Muscle layer of duodenum (tissue), 2 donors: ENCODE data around the gene CLDN20.
A peak's percentile ranks its signal among the peaks of the same experiment; 100 is the strongest.

ENCODE experiments used
- H3K27ac ChIP-seq: one replicate; pipeline ENCODE4 v1.7.0; 2013; ENCODE audit warnings: mild to moderate bottlenecking, low read length
- H3K27me3 ChIP-seq: one replicate; pipeline ENCODE4 v1.7.0; 2013; ENCODE audit warnings: low read depth, mild to moderate bottlenecking, control low read depth, low read length
- H3K36me3 ChIP-seq, 2 donors: one replicate each; pipeline ENCODE4 v1.7.0; 2013; ENCODE audit warnings: low read length in 2 of 2, control low read depth in 1 of 2, mild to moderate bottlenecking in 1 of 2; ENCODE audit not compliant: insufficient read depth in 2 of 2, control insufficient read depth in 1 of 2
- H3K4me1 ChIP-seq, 2 donors: one replicate each; pipeline ENCODE4 v1.7.0; 2013; ENCODE audit warnings: low read length in 2 of 2, mild to moderate bottlenecking in 2 of 2, control low read depth in 1 of 2, moderate library complexity in 1 of 2; ENCODE audit not compliant: insufficient read depth in 2 of 2, control insufficient read depth in 1 of 2
- H3K4me3 ChIP-seq, 2 donors: one replicate each; pipeline ENCODE4 v1.7.0; 2013; ENCODE audit warnings: low read length in 2 of 2, low read depth in 1 of 2, mild to moderate bottlenecking in 1 of 2
- H3K9me3 ChIP-seq, 2 donors: one replicate each; pipeline ENCODE4 v1.7.0; 2013; ENCODE audit warnings: low read length in 2 of 2, control low read depth in 1 of 2, mild to moderate bottlenecking in 1 of 2; ENCODE audit not compliant: control insufficient read depth in 1 of 2
- donor health status: healthy.

Gene CLDN20

GRCh38 chr6:155272353-155273232 lies 8.8 kb downstream of the CLDN20 start:
- Histone ChIP-seq H3K9me3 (no peaks in the 10 kb centered on the region), H3K36me3 (no peaks in the 10 kb centered on the region), H3K4me1 (peaks cover 11 to 44% of the 10 kb centered on the region in 2 donors), H3K27me3 (no peaks in the 10 kb centered on the region), H3K27ac (peak overlapping the region; percentile 32), H3K4me3 (no peak overlapping the region)

- Histone ChIP-seq H3K27me3 (no peaks in the 10 kb centered on the region), H3K36me3 (no peaks in the 10 kb centered on the region), H3K9me3 (no peaks in the 10 kb centered on the region), H3K4me1 (peaks cover 11 to 44% of the 10 kb centered on the region in 2 donors), H3K27ac (no peak overlapping the region), H3K4me3 (no peak overlapping the region)
These were observed 9.6 kb downstream of the CLDN20 start for GRCh38 chr6:155273431-155273830.

GRCh38 chr6:155274106-155274505 lies 10.3 kb downstream of the CLDN20 start:
- H3K4me1 ChIP-seq = peaks cover 11 to 44% of the 10 kb centered on the region in 2 donors
- H3K4me3 ChIP-seq = no peak overlapping the region
- H3K27ac ChIP-seq = peak overlapping the region; percentile 1
- H3K9me3 ChIP-seq = no peaks in the 10 kb centered on the region
- no peaks in the 10 kb centered on the region for H3K36me3 ChIP-seq
- no peaks in the 10 kb centered on the region for H3K27me3 ChIP-seq

- H3K27ac ChIP-seq = peak overlapping the region; percentile 1
- peaks cover 11 to 44% of the 10 kb centered on the region in 2 donors for H3K4me1 ChIP-seq
- no peaks in the 10 kb centered on the region for H3K27me3 ChIP-seq
- no peaks in the 10 kb centered on the region for H3K9me3 ChIP-seq
- H3K4me3 ChIP-seq = no peak overlapping the region
- H3K36me3 ChIP-seq = no peaks in the 10 kb centered on the region
These were observed 10.7 kb downstream of the CLDN20 start for GRCh38 chr6:155274533-155274932.

GRCh38 chr6:155275808-155276480 lies 12.1 kb downstream of the CLDN20 start:
- Histone ChIP-seq H3K27me3 (no peaks in the 10 kb centered on the region), H3K4me1 (peaks cover 11 to 44% of the 10 kb centered on the region in 2 donors), H3K27ac (peak overlapping the region; percentile 4), H3K36me3 (peaks cover 0 to 5% of the 10 kb centered on the region in 2 donors), H3K4me3 (no peak overlapping the region), H3K9me3 (no peaks in the 10 kb centered on the region)

- no peak overlapping the region for H3K4me3 ChIP-seq
- H3K9me3 ChIP-seq = no peaks in the 10 kb centered on the region
- H3K4me1 ChIP-seq = peaks cover 11 to 44% of the 10 kb centered on the region in 2 donors
- H3K27ac ChIP-seq = peak overlapping the region; percentile 4
- peaks cover 0 to 5% of the 10 kb centered on the region in 2 donors for H3K36me3 ChIP-seq
- H3K27me3 ChIP-seq = no peaks in the 10 kb centered on the region
These were observed 12.8 kb downstream of the CLDN20 start for GRCh38 chr6:155276638-155277037.

GRCh38 chr6:155278319-155279049 lies 14.7 kb downstream of the CLDN20 start:
- Histone ChIP-seq H3K36me3 (peaks cover 0 to 5% of the 10 kb centered on the region in 2 donors), H3K27ac (no peak overlapping the region), H3K9me3 (no peaks in the 10 kb centered on the region), H3K4me3 (no peak overlapping the region), H3K4me1 (peaks cover 1 to 31% of the 10 kb centered on the region in 2 donors), H3K27me3 (no peaks in the 10 kb centered on the region)

GRCh38 chr6:155284775-155285174 lies 21.0 kb downstream of the CLDN20 start:
- no peaks in the 10 kb centered on the region for H3K9me3 ChIP-seq
- H3K4me3 ChIP-seq = no peak overlapping the region
- no peaks in the 10 kb centered on the region for H3K27me3 ChIP-seq
- H3K4me1 ChIP-seq = no peaks in the 10 kb centered on the region
- no peak overlapping the region for H3K27ac ChIP-seq
- H3K36me3 ChIP-seq = peaks cover 13 to 21% of the 10 kb centered on the region in 2 donors

- Histone ChIP-seq H3K9me3 (no peaks in the 10 kb centered on the region), H3K4me3 (no peak overlapping the region), H3K27ac (no peak overlapping the region), H3K4me1 (no peaks in the 10 kb centered on the region), H3K27me3 (no peaks in the 10 kb centered on the region), H3K36me3 (peaks cover 14 to 40% of the 10 kb centered on the region in 2 donors)
These were observed 23.9 kb downstream of the CLDN20 start for GRCh38 chr6:155287762-155288161.

GRCh38 chr6:155290491-155290890 lies 26.7 kb downstream of the CLDN20 start:
- H3K9me3 ChIP-seq = no peaks in the 10 kb centered on the region
- H3K27ac ChIP-seq = no peak overlapping the region
- no peaks in the 10 kb centered on the region for H3K4me1 ChIP-seq
- peaks cover 11 to 33% of the 10 kb centered on the region in 2 donors for H3K36me3 ChIP-seq
- no peak overlapping the region for H3K4me3 ChIP-seq
- no peaks in the 10 kb centered on the region for H3K27me3 ChIP-seq

- Histone ChIP-seq H3K4me3 (no peak overlapping the region), H3K27ac (no peak overlapping the region), H3K9me3 (no peaks in the 10 kb centered on the region), H3K27me3 (no peaks in the 10 kb centered on the region), H3K36me3 (peaks cover 11 to 37% of the 10 kb centered on the region in 2 donors), H3K4me1 (no peaks in the 10 kb centered on the region)
These were observed 27.5 kb downstream of the CLDN20 start for GRCh38 chr6:155291291-155291690.
